DND-41 (cell line): ENCODE results near the gene SEC22C.

Source experiments
- CTCF ChIP-seq: IDR thresholded peaks from 2 replicates; pipeline ENCODE4 v1.5.1; 2012; ENCODE audit warnings: borderline replicate concordance, low read length, moderate library complexity, mild to moderate bottlenecking; ENCODE audit not compliant: poor library complexity, severe bottlenecking; ENCODE audit errors: extremely low read depth
- EZH2 ChIP-seq: IDR thresholded peaks from 3 replicates; pipeline ENCODE4 v1.6.1; 2012; ENCODE audit warnings: borderline replicate concordance, low read depth, mild to moderate bottlenecking, moderate library complexity, low read length, inconsistent platforms; ENCODE audit not compliant: severe bottlenecking

GRCh38 chr3:42588625-42589024, 6.9 kb upstream of the SEC22C start:
- TF ChIP-seq CTCF (no peak), EZH2 (no peak)
